GM12892 (cell line): ENCODE measurements around the gene DAGLA.

Source experiments
- DNase-seq: peaks from one replicate; pipeline ENCODE4 v3.0.0; 2011; ENCODE audit not compliant: insufficient read length
- FAIRE-seq: peaks from 2 replicates; lab custom pipeline; 2011; peaks lifted over from hg19 to GRCh38; lab: Jason Lieb, UNC
- POLR2A ChIP-seq: IDR thresholded peaks from 2 replicates; pipeline ENCODE4 v1.6.1; 2011; ENCODE audit warnings: low read depth, low read length, control low read depth
- POLR2AphosphoS5 ChIP-seq: IDR thresholded peaks from 2 replicates; pipeline ENCODE4 v1.6.1; 2011; ENCODE audit warnings: low read depth, low read length, control low read depth
- TAF1 ChIP-seq: IDR thresholded peaks from 2 replicates; pipeline ENCODE4 v1.6.1; 2011; ENCODE audit warnings: low read depth, mild to moderate bottlenecking, control low read depth, low read length, borderline replicate concordance

DAGLA gene

GRCh38 chr11:61727401-61727811 is 47.2 kb downstream of the DAGLA start:
- FAIRE-seq (no peak), DNase-seq (no peak)

GRCh38 chr11:61728066-61728939 is 48.1 kb downstream of the DAGLA start:
- DNase-seq: no peak
- peak; percentile 27 for FAIRE-seq
- TF ChIP-seq POLR2AphosphoS5: no peak
- TF ChIP-seq TAF1: no peak
- TF ChIP-seq POLR2A: no peak

More at GRCh38 chr11:61727401-61727811, 47.2 kb downstream of the DAGLA start:
- no peak for TF ChIP-seq POLR2AphosphoS5
- TF ChIP-seq TAF1: no peak
- TF ChIP-seq POLR2A: no peak

- no peak for TF ChIP-seq POLR2AphosphoS5
- TF ChIP-seq POLR2A: no peak
- TF ChIP-seq TAF1: no peak
- FAIRE-seq: no peak
These were observed 48.7 kb downstream of the DAGLA start for GRCh38 chr11:61728940-61729219.

GRCh38 chr11:61730240-61730994 is 50.2 kb downstream of the DAGLA start:
- FAIRE-seq: no peak

More at GRCh38 chr11:61728940-61729219, 48.7 kb downstream of the DAGLA start:
- DNase-seq: no peak

GRCh38 chr11:61731211-61731951 is 51.2 kb downstream of the DAGLA start:
- DNase-seq (no peak), FAIRE-seq (no peak)
- TF ChIP-seq POLR2A (no peak), TAF1 (no peak), POLR2AphosphoS5 (no peak)

More at GRCh38 chr11:61730240-61730994, 50.2 kb downstream of the DAGLA start:
- DNase-seq: no peak
- TF ChIP-seq TAF1 (no peak), POLR2AphosphoS5 (no peak), POLR2A (no peak)

- no peak for TF ChIP-seq POLR2AphosphoS5
- no peak for TF ChIP-seq POLR2A
- TF ChIP-seq TAF1: no peak
- FAIRE-seq (no peak), DNase-seq (no peak)
These were observed 51.9 kb downstream of the DAGLA start for GRCh38 chr11:61731952-61732675.

GRCh38 chr11:61732705-61733104 is 52.5 kb downstream of the DAGLA start:
- no peak for DNase-seq
- TF ChIP-seq POLR2AphosphoS5 (no peak), TAF1 (no peak), POLR2A (no peak)
- no peak for FAIRE-seq

GRCh38 chr11:61733120-61733978 is 53.2 kb downstream of the DAGLA start:
- FAIRE-seq (peak; percentile 99), DNase-seq (peak; percentile 99)
- TF ChIP-seq POLR2A (no peak), TAF1 (no peak), POLR2AphosphoS5 (no peak)

GRCh38 chr11:61734767-61735166 is 54.6 kb downstream of the DAGLA start:
- no peak for TF ChIP-seq POLR2AphosphoS5
- no peak for TF ChIP-seq POLR2A
- TF ChIP-seq TAF1: no peak
- DNase-seq (no peak), FAIRE-seq (no peak)

- TF ChIP-seq POLR2AphosphoS5 (no peak), TAF1 (no peak), POLR2A (no peak)
- no peak for FAIRE-seq
These were observed 55.2 kb downstream of the DAGLA start for GRCh38 chr11:61735391-61735790.

More at GRCh38 chr11:61735391-61735790, 55.2 kb downstream of the DAGLA start:
- DNase-seq: no peak
